ENCODE data around the gene SGK1.
"Not testable (repeated sequence)": the region's sequence is repeated elsewhere in the genome, so short reads cannot be mapped to it uniquely, and the experiment has no call there.

SGK1 gene

GRCh38 chr6:134221250-134221649, 96.7 kb downstream of the SGK1 start:
- no peak for DNase-seq (ENCODE audit: low spot score)

GRCh38 chr6:134217798-134218140, 100.1 kb downstream of the SGK1 start:
- no peak for DNase-seq (ENCODE audit: low spot score)

- no peak for DNase-seq (ENCODE audit: low spot score)
Observed at GRCh38 chr6:134217105-134217797, 100.7 kb downstream of the SGK1 start.

- DNase-seq (ENCODE audit: low spot score) = no peak
Observed at GRCh38 chr6:134216301-134217010, 101.5 kb downstream of the SGK1 start.

GRCh38 chr6:134213410-134213809, 104.5 kb downstream of the SGK1 start:
- not testable (repeated sequence) for DNase-seq (ENCODE audit: low spot score)

GRCh38 chr6:134211297-134211696, 106.6 kb downstream of the SGK1 start:
- DNase-seq (ENCODE audit: low spot score) = no peak

- no peak for DNase-seq (ENCODE audit: low spot score)
Observed at GRCh38 chr6:134207421-134207820, 110.5 kb downstream of the SGK1 start.

GRCh38 chr6:134205366-134205765, 112.5 kb downstream of the SGK1 start:
- no peak for DNase-seq (ENCODE audit: low spot score)

- not testable (repeated sequence) for DNase-seq (ENCODE audit: low spot score)
Observed at GRCh38 chr6:134204759-134205158, 113.2 kb downstream of the SGK1 start.

- DNase-seq (ENCODE audit: low spot score) = no peak
Observed at GRCh38 chr6:134204031-134204430, 113.9 kb downstream of the SGK1 start.

GRCh38 chr6:134201716-134202115, 116.2 kb downstream of the SGK1 start:
- no peak for DNase-seq (ENCODE audit: low spot score)

GRCh38 chr6:134199848-134200606, 117.9 kb downstream of the SGK1 start:
- DNase-seq (ENCODE audit: low spot score) = no peak

- no peak for DNase-seq (ENCODE audit: low spot score)
Observed at GRCh38 chr6:134198093-134198492, 119.8 kb downstream of the SGK1 start.

GRCh38 chr6:134197685-134198084, 120.2 kb downstream of the SGK1 start:
- not testable (repeated sequence) for DNase-seq (ENCODE audit: low spot score)

GRCh38 chr6:134196568-134197193, 121.2 kb downstream of the SGK1 start:
- no peak for DNase-seq (ENCODE audit: low spot score)

GRCh38 chr6:134195985-134196384, 121.9 kb downstream of the SGK1 start:
- no peak for DNase-seq (ENCODE audit: low spot score)

- no peak for DNase-seq (ENCODE audit: low spot score)
Observed at GRCh38 chr6:134195164-134195906, 122.6 kb downstream of the SGK1 start.

GRCh38 chr6:134193536-134194498, 124.1 kb downstream of the SGK1 start:
- DNase-seq (ENCODE audit: low spot score) = no peak

- not testable (repeated sequence) for DNase-seq (ENCODE audit: low spot score)
Observed at GRCh38 chr6:134192609-134193008, 125.3 kb downstream of the SGK1 start.

- DNase-seq (ENCODE audit: low spot score) = no peak
Observed at GRCh38 chr6:134190883-134191282, 127.0 kb downstream of the SGK1 start.

- DNase-seq (ENCODE audit: low spot score) = no peak
Observed at GRCh38 chr6:134187751-134188150, 130.2 kb downstream of the SGK1 start.

All from RKO (cell line).